GM03348 (cell line): ENCODE measurements around the gene KIAA1755.

Experiments
- DNase-seq: peaks from one replicate; pipeline ENCODE4 v3.0.0; 2012; ENCODE audit warnings: low spot score

KIAA1755 gene

DNA sequence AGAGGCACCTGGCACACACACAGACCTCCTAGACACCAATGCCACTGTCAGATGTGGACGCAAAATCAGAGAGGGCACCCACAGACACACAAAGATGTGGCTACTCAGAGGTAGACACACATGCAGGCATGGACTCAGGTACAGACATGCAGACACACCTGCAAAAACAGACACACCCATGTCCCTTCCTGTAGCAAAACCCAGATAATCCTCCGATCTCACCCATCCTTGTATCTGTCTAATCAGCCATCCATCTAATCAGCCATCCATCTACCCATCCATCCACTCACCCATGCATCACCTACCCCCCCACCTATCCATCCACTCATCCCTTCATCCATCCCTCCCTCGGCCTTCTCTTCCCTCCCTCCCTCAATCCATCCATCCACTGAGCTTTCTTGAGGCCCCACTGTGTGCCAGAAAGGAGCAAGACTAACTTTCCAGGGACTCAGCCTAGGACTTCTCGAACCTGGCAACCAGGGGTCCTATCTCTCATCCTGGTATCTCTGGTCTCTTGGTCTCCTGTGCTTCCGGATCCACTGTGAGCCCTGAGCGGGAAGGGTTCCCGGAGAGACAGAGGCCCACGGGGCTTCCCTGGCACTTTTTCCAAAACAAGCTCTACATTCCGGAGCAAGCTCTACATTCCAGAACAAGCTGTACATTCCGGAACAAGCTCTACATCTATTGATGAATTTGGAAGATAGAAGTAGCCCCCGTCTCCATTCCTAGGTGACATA is 94.4 kb downstream of the KIAA1755 start:
- no peak for DNase-seq

DNA sequence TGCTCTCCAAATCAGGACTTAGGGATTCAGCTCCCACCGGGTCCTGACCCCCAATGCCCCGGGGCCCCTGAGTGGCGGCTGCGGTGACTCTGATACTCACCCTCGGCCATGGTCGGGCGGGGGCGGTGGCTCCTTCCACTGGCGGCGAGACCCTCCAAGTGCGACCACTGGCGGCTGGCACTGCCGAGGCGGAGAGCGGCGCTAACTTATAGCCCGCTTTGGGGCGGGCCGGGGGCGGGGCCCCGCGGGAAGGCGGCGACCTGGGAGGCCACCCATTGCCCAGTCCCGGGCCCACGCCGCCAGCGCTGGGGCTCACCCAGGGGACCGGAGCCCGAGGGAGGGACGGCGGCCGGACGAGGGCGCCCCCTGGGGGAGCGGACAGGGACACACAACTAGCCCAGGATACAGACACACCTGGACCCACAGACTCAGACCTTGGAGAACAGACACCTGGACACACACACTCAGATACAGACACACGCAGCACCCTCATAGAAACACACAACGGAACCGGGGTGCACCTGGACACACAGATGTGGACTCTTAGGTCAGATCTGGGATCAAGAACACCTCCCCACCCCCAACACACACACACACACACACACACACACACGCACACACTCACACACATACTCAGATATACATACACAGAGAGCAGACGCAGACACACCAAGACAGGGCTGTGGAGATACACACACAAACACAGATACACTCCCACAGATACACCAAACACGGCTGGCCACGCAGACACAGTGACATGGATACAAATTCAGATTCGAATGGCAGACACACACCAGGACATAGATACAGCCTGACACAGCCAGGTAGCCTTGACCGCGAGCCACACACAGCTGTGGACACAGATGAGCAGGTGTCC is 95.2 kb downstream of the KIAA1755 start, which contains the start of gene TGM2:
Gene TGM2, minus strand, starts transcription at position 182 of the 877 bp plus-strand sequence. Its CDS starts 72 bp downstream, at position 110.
- peak; percentile 94 for DNase-seq

DNA sequence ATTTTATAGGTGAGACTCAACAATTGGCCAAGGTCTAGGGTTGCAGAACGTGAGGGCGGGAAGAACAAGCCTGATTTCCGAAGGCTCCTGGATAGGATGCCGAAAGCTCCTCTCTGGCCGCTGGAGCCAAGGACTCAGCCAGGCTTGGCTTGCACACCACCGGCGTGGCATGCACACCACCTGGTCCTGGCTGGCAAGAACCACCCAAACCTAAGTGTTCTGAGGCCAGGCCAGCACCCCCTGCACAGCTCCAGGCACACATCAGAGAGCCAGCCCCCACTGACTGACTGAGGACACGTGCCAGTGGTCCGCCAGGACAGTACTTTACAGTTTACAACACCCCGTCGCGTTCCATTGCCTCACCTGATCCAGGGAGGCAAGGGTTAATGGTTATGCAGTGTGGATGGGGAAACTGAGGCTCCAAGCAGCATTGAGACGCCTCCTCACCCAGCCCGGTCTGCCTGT is 95.9 kb downstream of the KIAA1755 start:
- DNase-seq: no peak

DNA sequence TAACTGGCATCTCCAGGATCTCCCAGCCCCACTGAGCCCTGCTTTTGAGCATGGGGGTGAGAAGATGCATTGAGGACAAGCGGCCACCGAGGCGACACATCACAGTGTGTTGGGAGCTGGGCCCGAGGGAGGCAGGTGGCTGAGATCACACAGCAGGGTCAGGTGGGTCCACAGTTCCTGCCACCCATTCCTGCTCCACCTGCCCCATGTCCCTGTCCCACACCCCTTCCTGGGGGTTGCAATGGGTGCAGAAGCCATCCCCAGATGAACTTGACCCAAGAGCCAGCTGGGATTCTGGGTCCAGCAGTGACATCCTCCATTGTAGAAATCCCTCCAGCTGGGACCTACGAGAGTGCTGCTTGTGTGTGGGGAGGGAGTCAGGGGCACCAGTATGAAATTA is 96.5 kb downstream of the KIAA1755 start:
- no peak for DNase-seq

DNA sequence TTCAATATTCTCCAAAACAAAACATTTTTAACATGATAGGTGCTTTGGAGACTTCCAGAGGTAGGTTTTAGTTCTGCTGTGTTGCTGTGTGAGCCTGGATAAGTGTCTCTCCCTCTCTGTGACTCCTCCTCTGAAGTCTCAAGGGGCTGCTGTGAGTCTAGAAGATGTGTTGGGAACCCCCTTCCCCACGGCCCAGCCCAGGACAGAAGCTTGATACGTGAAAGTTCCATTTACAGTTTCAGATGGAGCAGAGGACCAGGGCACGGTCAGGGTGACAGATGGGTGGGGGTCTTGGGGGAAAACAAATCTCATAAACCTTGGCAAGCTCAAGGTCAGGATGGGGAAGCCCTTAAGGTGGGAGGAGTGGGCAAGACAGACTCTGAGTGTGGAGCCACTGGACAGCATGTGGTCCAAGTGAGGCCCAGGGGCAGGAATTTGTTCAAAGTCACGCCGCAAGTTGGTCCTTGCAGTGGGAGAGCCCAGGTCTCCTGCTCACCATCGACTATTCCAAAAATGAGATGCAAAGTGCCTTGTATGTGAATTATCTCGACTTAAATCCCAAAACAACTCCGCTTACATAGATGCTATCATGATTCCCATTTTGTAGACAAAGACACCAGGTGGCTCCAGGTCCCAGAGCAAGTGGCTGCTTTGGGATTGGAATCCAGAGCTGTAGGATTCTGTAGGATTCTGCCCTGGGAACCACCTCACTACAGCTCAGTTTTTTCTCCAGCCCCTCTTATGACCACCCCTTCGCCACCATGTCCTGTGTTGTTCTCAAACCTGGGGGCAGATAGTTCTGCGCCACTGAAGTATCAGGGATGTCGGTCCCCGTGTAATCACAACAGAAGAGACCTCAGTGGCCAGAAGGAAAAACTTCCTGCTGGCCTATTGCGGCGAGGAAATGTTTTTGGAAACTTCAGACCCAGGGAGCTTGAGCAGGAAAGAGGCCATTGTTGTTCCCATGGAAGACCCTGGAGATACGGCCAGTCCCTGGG is 97.4 kb downstream of the KIAA1755 start:
- DNase-seq: no peak

DNA sequence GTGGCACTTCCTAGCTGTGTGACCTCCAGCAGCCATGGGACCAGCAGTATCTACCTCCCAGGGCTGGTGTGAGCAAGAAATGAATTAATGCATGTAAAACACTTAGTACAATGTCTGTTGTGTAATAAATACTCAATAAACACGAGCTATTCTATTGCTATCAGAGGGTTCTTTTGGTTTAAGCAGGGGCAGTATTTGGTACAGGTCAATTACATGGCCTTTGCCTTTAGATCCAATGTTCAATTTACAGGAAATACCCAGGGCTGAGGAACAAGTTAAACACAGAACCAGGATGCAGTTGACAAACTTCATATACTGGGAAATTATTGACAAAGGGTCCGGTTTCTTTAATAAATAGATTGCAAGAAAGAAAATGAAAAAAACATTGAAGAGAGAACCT is 98.4 kb downstream of the KIAA1755 start:
- DNase-seq: no peak

DNA sequence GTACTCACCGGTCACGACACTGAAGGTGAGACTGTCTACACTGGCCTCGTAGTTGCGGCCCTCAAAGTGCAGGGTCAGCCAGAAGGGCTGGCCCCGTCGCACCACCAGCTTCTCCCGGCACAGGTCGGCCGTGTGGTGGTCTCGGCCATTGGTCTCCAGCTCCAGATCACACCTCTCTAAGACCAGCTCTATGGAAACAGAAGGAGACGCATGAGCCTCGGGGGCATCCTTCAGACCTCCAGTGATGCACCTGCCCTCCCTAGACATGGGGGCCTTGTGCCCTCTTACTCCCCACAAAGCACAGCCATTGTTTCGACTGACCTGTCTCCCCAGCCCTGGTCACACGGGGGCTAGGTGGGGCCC is 99.1 kb downstream of the KIAA1755 start:
- DNase-seq: no peak
